ENCODE measurements around the gene CLTCL1.
"Not testable (repeated sequence)": the region's sequence is repeated elsewhere in the genome, so short reads cannot be mapped to it uniquely, and the experiment has no call there.

Gene CLTCL1
- 5.7 to 9.5 reads per million in 2 donors for total RNA-seq

DNA sequence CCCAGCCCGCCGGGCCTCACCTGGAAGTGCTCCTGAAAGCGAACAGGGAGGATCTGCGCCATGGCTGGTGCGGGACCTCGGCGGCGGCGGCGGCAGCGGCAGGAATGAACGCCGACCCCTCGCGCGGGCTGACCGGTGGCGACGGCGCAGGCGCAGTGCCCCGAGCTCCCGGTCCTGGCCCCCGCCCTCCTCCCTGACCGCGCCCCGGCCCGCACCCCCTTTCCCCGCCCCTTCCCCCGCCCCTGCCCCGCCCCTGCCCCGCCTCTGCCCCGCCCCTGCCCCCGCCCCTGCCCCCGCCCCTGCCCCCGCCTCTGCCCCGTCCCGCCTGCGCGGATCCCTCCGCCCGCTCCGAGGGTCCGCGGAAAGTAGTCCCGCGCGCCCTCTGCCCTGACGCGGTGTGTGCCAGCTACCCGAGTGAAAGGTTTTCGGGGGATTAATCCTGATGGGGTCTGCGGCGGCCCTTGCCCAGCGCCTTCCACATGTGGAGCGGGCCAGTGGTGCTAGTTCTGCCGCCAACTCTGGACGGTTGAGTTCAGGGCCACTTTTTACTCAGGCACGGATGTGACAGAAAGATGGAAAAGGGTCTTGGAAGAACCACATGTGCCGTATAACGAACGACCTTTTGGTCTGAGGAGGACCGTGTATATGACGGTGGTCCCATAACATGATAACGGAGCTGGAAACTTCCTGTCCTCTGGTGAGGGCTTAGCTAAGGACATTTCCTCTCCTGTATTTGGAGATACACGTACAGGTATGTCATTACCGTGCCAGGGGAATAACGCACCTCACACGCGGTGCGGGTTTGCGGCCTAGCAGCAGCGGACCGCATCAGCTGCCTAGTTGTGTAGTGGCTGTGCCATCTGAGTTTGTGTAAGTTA, at the start of gene CLTCL1:
TSS of gene CLTCL1 (minus strand) at position 140 of the 878 bp plus-strand sequence. CDS start at position 62, 78 bp downstream.
- peak; percentile 64 for DNase-seq

DNA sequence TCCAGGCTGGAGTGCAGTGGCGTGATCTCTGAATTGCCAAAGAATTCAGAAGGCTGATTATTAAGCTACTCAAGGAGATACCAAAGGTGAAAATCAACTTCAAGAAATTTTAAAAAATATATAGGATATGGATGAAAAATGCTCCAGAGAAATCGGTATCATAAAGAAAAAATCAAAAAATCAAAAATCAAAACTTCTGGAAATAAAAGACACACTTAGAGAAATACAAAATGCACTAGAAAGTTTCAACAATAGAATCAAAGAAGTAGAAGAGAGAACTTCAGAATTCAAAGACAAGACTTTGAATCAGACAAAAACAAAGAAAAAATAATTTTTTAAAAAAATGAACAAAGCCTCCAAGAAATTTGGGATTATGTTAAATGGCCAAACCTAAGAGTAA, 45.6 kb upstream of the CLTCL1 start:
- DNase-seq = no peak

DNA sequence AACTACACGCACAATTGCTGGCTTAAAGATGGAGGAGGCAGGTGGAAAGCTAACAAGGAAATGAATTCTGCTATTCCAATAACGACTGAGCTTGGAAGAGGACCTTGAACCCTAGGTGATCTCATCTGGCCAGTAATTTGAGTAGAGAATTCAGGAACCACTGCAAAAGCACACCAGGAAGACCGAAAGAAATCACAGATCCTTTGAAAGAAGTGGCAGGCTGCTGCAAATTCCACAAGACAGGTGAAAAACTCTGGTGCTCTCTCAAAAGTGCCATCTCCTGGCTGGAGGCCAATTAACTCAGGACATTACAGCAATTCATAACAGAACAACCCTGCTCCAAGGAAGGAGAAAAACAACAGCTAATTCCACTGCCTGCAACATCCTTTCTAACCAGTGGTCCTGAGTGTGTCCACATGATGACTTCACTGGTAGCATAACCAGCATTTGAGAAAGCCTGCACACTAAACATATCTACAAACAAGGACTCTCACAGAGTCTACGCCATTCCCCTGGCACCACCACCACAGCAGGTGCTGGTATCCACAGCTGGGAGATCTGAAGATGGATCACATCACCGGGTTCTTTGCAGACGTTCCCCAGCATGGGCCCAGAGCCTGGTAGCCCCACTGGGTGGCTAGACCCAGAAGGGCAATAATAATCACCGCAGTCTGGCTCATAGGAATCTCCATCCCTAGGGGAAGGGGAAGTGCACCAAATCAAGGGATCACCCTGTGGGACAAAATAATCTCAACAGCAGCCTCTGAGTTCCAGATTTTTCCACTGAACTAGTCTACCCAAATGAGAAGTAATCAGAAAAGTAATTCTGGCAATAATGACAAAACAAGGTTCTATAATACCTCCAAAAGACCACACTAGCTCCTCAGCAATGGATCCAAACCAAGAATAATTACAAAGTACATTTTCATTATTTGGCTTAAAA, 44.9 kb upstream of the CLTCL1 start:
- DNase-seq = no peak

DNA sequence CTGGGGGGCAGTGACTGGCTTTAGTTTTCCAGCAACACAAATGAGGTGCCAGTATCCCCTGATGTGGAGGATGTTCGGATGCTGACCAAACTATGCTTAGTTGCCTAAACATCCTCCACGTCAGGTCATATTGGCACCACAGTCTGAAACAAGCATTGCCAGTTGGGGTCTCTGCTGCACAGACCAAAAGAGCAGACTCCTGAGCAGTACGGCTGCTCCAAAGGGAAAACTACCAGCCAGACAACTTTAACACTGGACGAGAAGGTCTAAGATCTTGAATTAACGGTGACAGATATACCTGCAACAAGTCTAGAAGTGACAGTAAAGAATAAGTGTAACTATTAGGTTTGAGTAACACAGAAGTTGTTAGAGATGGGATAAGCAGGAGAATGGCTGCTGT, 40.5 kb upstream of the CLTCL1 start:
- DNase-seq = no peak

DNA sequence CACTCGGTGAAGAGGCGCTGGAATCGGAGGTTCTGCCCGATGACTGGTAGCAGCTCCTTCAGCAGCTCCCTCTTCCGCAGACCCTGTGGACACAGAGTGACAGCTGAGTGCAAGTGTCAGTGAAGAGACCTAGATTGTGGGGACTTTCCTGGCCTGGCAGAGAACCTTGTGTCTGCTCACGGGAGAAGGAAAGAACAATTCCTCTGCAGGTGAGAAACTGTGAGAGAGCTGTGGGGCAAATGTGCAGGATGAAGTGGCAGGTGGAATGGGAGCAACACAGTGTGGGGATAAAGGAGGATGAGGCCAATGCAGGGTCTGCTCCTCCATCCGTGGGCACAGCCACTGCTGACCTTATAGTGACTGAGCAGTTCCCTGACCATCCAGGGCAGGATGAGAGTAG, 40.0 kb upstream of the CLTCL1 start:
- DNase-seq = no peak

DNA sequence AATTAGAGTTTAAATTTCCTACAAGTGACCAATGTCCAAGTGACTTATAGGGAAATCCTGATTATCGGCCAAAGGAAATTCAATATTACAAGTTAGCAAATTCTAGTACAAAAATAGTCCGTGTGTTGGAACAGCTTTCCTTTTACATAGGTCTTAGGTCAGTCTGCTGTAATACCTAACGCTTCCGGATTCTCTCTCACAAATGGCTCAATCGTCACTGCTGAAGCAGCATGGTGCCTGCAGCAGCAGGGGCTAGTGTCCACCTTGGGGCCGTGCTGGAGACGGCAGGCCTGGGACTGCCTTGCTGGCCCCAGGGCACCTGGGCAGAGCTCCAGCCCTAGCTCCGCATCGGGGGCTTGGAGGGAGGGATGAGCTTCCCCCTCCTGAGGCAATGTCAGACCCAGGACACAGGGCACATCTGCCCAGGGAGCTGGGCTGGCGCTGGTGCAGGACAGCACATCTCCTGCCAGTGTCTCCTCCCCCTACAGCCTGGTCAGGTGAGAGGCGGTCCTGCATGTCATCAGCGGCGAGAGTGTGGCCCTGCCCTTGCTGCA, 39.4 kb upstream of the CLTCL1 start:
- no peak for DNase-seq

DNA sequence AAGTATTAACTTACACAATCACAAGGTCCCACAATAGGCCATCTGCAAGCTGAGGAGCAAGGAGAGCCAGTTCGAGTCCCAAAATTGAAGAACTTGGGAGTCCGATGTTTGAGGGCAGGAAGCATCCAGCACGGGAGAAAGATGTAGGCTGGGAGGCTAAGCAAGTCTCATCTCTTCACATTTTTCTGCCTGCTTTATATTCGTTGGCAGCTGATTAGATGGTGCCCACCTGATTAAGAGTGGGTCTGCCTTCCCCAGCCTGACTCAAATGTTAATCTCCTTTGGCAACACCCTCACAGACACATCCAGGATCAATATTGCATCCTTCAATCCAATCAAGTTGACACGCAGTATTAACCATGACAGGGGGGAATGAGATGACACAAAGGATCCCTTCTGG, 38.7 kb upstream of the CLTCL1 start:
- not testable (repeated sequence) for DNase-seq

DNA sequence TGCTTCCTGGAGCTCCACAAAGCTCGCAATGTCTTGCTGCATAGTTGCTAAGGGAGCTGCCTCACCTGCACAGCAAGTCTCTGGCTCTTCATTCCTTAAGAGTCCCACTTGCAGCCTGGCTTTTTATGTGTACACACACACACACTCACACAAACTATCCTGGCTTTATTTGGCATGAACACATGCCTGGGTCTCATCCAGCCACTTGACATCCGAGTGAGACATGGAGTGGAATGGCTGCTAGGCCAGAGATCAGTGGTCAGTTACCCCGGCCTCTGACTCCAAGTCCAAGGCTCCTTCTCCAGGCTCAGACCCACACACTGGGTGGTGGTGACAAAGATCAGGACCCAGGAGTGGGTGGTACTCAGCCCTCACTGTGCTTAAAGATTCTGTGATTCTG, 37.9 kb upstream of the CLTCL1 start:
- no peak for DNase-seq

DNA sequence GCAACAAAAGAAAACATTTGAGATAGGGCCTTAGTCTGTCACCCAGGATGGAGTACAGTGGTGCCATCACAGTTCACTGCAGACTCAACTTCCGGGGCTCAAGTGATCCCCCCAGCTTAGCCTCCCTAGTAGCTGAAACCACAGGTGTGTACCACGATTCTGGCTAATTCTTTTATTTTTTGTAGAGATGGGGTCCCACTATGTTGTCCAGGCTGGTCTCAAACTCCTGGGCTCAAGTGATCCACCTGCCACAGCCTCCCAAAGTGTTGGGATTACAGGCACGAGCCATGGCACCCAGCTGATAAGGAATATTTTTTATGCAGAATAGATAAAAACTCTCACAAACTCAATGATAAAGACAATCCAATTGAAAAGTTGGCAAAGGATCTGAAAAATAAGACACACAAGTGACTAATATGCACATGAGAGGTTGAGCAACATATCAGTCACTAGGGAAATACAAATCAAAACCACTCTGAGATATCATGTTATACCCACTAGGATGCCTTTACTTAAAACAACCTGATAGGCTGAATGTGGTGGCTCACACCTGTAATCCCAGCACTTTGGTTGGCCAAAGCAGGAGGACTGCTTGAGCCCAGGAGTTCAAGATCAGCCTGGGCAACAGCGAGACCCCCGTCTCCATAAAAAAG, 33.9 kb upstream of the CLTCL1 start:
- no peak for DNase-seq

DNA sequence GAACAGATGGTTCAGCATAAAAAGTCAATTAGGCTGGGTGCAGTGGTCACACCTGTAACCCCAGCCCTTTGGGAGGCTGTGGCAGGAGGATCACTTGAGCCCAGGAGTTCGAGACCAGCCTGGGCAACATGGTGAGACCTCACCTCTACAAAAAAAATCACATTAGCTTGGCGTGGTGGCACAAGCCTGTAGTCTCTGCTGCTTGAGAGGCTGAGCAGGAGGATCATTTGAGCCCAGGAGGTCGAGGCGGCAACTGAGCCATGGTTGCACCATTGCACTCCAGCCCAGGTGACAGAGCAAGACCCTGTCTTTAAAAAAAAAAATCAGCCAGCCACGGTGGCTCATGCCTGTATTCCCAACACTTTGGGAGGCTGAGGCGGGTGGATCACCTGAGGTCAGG, 31.9 kb upstream of the CLTCL1 start:
- not testable (repeated sequence) for DNase-seq

DNA sequence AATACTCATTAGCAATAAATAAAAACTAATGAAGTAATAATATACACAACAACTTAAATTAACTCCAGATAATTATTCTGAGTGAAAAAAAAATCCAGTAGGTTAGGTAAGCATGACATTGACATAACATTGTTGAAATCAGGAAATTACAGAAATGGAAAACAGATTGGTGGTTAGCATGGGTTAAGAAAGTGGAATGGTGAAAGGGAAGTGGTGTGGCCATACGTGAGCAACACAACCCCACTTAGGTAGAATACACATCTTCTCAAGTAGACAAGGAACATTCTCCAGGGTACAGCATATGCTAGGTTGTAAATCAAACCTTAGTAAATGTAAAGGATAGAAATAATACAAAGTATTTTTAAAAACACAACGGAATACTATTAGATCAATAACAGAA, 30.2 kb upstream of the CLTCL1 start:
- no peak for DNase-seq

DNA sequence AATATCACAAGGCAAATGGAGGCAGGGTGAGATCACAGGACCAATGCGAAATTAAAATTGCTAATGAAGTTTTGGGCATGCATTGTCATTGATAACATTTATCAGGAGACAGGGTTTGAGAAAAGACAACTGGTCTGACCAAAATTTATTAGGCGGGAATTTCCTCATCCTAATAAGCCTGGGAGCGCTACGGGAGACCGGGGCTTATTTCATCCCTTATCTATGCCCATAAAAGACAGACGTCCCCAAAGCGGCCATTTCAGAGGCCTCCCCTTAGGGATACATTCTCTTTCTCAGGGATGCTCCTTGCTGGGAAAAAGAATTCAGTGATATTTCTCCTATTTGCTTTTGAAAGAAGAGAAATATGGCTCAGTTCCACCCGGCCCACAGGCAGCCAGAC, 28.6 kb upstream of the CLTCL1 start:
- DNase-seq = not testable (repeated sequence)

DNA sequence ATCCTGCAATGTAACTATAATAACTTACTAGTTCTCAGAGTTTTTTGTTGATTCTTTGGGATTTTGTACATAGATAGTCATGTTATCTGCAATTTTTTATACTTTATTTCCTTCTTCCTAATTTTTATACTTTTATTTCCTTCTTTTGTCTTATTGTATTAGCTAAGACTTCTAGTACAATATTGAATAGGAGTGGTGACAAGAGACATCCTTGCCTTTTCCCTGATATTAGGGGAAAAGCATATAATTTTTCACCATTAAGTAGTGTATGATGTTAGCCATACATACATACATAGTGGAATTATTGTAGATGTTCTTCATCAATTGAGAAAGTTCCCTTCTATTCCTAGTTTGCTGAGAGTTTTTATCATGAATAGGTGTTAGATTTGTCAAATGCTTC, 27.8 kb upstream of the CLTCL1 start:
- DNase-seq = no peak

DNA sequence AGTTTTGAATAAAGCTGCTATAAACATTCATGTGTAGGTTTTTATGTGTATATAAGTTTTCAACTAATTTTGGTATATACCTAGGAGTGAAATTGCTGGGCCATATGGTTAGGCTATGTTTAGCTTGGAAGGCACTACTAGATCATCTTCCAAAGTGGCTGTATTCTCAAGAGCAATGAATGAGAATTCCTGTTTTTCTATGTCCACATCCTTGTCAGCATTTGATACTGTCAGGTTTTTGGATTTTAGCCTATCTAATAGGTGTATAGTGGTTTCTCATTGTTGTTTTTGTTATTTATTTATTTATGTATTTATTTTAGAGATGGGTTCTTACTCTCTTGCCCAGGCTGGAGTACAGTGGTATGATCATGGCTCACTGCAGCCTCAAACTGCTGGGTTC, 26.3 kb upstream of the CLTCL1 start:
- DNase-seq = no peak

DNA sequence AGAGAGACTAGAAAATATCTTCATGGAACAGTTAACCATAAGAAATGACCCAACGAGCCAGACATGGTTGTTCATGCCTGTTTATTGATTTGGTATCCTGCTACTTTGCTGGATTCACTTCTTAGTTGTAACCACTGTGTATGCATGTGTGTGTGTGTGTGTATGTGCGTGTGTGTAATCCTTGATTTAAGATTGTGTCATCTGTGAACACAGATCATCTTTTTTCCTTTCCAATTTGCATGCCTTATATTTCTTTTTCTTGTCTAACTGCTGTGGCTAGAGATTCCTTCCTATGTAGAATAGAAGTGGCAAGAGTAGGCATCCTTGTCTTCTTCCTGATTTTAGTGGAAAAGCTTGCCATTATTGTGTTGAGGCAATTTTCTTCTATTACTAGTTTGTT, 16.4 kb upstream of the CLTCL1 start:
- no peak for DNase-seq

DNA sequence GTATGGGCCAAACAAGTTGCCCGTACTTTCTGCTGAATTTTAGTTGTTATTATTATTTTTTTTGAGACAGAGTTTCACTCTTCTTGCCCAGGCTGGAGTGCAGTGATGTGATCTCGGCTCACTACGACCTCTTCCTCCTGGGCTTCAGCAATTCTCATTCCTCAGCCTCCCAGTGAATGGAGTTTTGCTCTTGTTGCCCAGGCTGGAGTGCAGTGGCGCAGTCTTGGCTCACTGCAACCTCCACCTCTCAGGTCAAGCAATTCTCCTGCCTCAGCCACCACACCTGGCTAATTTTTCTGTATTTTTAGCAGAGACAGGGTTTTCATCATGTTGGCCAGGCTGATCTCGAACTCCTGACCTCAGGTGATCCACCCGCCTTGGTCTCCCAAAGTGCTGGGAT, 15.0 kb upstream of the CLTCL1 start:
- DNase-seq = not testable (repeated sequence)

DNA sequence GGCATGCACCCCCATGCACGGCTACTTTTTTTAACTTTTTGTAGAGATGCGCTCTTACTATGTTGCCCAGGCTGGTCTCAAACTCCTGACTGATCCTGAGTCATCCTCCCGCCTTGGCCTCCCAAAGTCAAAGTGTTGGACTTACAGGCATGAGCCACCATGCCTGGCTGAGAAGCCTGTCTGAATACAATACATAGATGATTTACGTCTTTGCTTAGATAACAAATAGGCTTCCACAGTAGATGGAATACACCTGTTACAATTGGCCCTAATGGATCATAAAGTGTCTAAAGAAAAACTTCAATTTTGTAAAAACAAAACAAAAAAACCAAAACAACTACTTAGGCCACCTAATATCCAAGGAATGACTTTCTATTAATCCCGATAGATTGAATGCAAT, 13.0 kb upstream of the CLTCL1 start:
- DNase-seq = no peak

DNA sequence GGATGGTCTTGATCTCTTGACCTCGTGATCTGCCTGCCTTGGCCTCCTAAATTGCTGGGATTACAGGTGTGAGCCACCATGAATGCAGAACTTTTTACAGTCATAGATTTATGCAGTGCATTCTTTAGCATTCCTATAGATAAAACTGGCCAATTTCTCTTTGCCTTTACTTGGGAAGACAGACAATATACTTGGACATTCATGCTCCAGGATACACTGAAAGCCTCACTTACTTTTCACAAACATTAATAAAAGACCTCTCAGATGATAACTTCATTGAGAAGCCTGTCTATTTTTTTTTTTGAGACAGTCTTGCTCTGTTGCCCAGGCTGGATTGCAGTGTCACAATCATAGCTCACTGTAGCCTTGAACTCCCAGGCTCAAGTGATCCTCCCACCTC, 12.3 kb upstream of the CLTCL1 start:
- no peak for DNase-seq

DNA sequence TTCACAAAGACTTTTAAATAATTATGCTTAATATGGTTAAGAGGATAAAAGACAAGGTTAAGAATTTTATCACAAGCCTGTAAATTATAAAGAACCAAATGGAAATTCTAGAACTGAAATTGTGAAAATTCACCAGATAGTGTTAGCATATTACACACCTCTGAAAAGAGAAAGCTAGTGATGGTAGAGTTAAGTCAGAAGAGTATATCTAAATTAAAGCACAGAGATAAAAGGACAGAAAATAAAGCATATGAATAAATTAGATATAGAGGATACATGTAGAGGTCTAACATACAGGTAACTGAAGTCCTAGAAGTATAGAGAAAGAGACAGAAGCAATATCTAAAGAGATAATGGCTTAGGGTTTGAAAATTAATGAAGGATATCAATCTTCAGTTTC, 4.2 kb upstream of the CLTCL1 start:
- DNase-seq = no peak

DNA sequence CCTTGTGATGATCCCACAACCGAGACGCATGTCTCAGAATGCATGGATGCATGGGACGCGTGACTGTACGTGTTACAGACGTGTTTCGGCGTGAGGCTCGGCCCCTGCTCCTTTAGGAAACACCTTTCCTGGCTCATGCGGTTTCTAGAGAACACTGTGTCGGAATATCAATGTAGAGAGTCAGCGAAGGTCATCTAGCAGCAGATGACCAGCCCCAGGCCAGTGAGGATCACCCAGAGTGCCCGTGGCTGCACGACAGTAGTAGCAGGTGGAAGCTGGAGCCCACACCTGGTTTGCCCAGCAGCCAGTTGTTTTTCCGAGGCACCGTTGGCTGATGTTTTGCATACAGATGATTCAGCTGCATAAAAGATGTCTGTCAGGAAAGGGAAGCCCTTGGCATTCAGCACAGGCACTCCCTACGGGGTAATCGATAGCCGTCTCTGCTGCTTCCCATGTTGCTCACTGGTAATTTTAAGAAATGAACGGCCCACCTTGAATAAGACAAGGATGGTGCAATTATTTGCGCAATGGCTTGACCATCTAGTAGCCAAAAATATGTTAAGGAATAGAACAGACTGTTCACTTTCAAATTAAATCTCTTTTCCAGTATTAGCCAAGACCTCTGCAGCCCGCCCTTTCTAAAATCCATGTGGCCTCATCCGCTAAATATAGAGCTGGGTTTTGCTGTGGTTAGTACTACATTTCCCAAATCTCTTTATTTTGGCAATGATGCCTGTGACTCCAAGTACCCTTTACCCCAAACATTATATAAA, 1.1 kb upstream of the CLTCL1 start:
- no peak for DNase-seq

DNA sequence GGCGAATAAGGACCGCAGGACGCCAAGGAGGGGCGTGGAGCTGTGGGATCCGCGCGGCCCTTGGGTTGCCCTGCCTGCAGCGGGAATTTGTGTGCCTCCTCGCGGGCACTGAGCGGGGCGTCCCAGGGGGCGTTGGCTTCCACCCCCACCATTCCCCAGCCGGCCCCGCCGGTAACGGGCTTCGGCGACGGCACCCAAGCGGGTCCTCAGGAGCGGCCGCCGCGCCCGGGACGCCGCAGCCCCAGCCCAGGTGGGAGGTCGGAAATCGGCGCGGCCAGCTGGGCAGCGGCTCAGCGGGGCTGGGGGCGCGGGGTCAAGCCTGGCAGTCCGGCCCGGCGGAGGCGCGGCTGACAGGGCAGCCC, 320 bp downstream of the CLTCL1 start:
- DNase-seq = peak; percentile 18
